HG03432 (cell line): ENCODE measurements around the gene SMIM26.
"Not testable (repeated sequence)": the region's sequence is repeated elsewhere in the genome, so short reads cannot be mapped to it uniquely, and the experiment has no call there.

ENCODE experiments used
- ATAC-seq: cut with Tn5 transposase; IDR thresholded peaks from one replicate; pipeline ENCODE4 v1.9.1; 2021; ENCODE audit warnings: mild to moderate bottlenecking, moderate library complexity; ENCODE audit not compliant: unreplicated experiment

Gene SMIM26, protein sequence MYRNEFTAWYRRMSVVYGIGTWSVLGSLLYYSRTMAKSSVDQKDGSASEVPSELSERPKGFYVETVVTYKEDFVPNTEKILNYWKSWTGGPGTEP

GRCh38 chr20:18566892-18567738, at the start of gene SMIM26:
Gene SMIM26 (plus strand): TSS chr20:18567432. CDS start chr20:18567479, 47 bp downstream.
- ATAC-seq, result peak; percentile 100

DNA sequence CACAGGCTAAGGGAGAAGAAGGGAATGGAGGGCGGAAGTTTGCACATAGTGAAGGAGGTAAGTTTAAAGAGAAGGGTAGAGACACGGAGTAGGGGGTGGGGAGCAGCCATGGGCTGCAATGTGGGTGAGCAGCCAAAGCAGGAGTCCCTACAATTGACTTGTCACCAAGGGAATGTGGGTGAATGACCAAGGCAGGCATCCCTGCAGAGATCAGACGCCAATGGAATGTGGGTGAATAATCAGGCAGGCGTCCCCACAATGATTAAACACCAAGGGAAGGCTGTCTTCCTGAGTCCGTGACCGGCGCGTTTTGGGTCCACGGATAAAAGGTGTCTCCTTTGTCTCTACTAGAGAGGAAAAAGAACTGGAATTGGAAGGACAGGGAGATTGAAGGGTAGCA, 45.2 kb upstream of the SMIM26 start:
- ATAC-seq, result not testable (repeated sequence)

DNA sequence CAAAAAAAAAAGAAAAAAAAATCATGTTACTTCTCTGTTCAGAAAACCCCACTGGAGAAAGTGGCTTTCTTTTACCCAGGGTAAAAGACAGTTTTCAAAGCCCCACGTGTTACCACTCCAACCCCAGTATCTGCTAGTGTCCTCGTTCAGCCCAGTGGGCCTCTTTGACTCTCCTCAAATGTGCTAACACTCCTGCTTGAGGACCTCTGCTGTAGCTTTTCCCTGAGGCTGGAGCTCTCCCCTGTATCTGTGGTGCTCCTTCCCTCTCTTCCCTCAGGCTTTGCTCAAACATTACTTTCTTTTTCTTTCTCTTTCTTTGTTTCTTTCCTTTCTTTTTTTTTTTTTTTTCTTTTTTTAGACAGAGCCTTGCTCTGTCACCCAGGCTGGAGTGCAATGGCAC, 44.2 kb upstream of the SMIM26 start:
- no peak for ATAC-seq

DNA sequence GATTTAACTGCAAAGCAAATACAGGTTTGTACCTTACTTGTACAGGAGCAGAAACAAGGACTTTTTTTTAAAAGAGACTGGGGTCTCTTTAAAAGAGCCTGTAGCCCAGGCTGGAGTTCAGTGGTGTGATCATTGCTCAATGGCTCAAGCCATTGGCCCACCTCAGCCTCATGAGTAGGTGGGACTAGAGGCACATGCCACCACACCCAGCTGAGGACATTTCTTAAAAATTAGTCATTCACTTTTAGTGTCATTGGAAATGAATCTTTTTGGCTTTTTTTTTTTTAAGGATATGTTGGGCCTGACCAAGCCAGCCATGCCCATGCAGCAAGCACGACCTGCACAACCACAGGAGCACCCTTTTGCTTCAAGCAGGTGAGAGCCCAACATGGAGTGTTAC, 42.6 kb upstream of the SMIM26 start:
- no peak for ATAC-seq

DNA sequence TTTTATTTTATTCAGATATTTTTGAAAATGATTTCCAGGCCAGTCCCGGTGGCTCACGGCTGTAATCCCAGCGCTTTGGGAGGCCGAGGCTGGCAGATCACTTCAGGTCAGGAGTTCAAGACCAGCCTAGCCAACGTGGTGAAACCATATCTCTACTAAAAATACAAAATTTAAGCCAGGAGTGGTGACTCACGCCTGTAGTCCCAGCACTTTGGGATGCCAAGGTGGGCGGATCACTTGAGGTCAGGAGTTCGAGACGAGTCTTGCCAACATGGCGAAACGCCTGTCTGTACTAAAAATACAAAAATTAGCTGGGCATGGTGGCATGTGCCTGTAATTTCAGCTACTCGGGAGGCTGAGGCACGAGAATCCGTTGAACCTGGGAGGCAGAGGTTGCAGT, 40.5 kb upstream of the SMIM26 start:
- not testable (repeated sequence) for ATAC-seq

- ATAC-seq, result no peak
Observed at GRCh38 chr20:18527339-18527738, 39.9 kb upstream of the SMIM26 start.

GRCh38 chr20:18527836-18528235, 39.4 kb upstream of the SMIM26 start:
- ATAC-seq, result no peak

GRCh38 chr20:18529041-18529440, 38.2 kb upstream of the SMIM26 start:
- ATAC-seq, result no peak

GRCh38 chr20:18532626-18533025, 34.6 kb upstream of the SMIM26 start:
- no peak for ATAC-seq

GRCh38 chr20:18533491-18533890, 33.7 kb upstream of the SMIM26 start:
- no peak for ATAC-seq

- ATAC-seq, result no peak
Observed at GRCh38 chr20:18533978-18534644, 33.1 kb upstream of the SMIM26 start.

DNA sequence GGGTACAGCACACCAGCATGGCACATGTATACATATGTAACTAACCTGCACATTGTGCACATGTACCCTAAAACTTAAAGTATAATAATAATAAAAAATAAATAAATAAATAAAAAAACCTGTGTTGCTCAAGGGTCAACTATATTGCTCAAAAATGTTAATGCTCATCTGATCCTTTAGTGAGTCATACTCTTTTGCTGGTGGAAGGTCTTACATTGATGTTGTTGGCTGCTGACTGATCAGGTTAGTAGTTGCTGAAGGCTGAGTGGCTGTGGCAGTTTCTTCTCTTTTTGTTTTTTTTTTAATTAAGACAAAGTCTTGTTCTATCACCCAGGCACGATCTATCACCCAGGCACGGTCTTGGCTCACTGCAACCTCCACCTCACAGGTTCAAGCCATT, 29.6 kb upstream of the SMIM26 start:
- ATAC-seq, result no peak

DNA sequence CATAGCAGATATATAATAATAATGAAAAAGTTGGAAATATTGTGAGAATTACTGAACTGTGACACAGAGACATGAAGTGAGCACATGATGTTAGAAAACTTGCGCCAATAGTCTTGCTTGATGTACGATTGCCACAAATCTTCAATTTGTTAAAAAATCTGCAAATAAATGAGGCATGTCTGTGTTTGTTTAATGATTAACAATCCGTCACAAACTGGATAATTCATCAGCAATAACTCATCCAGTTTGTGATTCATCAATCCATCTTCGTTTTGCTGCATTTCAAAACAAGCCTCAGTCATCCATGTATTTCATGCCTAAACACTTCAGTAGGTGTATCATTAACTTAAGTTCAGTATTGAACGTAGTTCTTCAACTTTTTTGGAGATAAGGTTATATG, 25.5 kb upstream of the SMIM26 start:
- ATAC-seq, result no peak

DNA sequence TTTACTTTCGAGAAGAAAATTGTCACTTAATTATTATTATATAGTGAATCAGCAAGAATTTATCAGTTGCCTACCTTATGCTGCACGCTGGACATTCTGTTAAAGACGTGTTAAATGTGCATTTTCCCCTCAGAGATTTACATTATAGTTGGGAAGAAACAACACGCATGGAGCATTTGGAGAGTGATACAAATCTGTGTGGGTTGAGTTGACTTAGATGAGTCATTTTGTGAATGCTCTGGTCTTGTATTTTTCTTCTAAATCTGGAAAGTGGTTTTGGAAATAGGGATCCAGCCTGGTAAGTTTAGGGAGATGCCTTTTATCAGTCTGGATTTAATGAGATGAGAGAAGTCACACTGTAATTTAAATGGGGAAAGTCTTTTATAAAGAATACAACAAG, 24.0 kb upstream of the SMIM26 start:
- no peak for ATAC-seq

GRCh38 chr20:18543932-18544331, 23.3 kb upstream of the SMIM26 start:
- no peak for ATAC-seq

- no peak for ATAC-seq
Observed at GRCh38 chr20:18545566-18545965, 21.7 kb upstream of the SMIM26 start.

GRCh38 chr20:18548465-18548864, 18.8 kb upstream of the SMIM26 start:
- no peak for ATAC-seq

DNA sequence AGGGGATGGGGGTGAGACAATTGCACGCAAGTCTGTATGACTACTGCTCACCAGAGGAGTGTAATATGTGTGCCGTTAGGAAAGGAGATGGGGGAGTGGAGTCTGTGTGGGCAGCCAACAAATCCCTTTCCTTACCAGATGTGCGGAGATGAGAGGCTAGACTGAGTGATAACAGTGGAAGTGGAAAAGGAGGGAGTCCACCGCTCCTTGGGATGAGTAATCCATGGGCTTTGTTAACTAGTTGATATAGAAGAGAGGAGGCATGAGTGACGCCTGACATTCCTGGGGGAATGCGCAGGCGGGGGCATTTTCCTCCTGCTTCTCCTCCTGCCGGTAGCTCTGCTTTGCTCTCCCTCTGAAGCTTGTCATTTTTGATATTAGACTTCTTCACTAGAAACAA, 13.5 kb upstream of the SMIM26 start:
- ATAC-seq, result no peak

GRCh38 chr20:18567739-18568091, 483 bp downstream of the SMIM26 start:
- ATAC-seq, result peak; percentile 18

- no peak for ATAC-seq
Observed at GRCh38 chr20:18571009-18571408, 3.8 kb downstream of the SMIM26 start.

GRCh38 chr20:18571578-18571977, 4.3 kb downstream of the SMIM26 start:
- ATAC-seq, result no peak

DNA sequence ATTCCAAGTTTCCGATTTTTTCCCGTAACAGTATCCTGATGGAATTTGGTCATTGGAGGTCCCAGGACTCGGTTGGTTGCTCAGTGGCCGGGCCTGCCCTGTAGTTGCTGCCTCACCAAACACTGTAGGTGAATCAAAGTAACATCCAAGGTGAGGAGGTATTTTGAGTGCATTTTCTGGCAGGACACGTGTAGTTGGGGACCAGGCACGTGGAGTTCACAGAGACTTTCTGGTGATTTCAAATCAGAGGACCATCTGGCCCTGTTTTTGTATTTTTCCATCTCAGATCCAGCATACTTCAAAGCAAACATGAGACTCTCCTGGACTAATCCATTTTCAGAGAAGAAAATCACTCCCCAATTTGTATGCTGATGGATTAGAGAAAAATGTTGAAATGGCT, 10.7 kb downstream of the SMIM26 start:
- no peak for ATAC-seq
